Sigmoid colon (tissue), 7 donors: ENCODE measurements around the gene IRF2BP2. TPM values are rescaled to one million over a fixed set of nuclear protein-coding genes. Genes with fewer than 3 reads are reported as not detected.

Experiments
- DNase-seq: peaks from one replicate; pipeline ENCODE4 v3.0.0-alpha.2; 2019
- H3K27ac ChIP-seq, 4 donors: fragments of 200-600 bp; sonication (generic); one replicate each; pipeline ENCODE4 v1.5.1; 2016 to 2019; ENCODE audit warnings: mild to moderate bottlenecking in 1 of 4
- H3K27me3 ChIP-seq, 3 donors: fragments of 200-600 bp; sonication (generic); one replicate each; pipeline ENCODE4 v1.5.1; 2019; ENCODE audit warnings: mild to moderate bottlenecking in 1 of 3
- H3K36me3 ChIP-seq, 4 donors: fragments of 200-600 bp; sonication (generic); one replicate each; pipeline ENCODE4 v1.5.1; 2016 to 2019
- H3K4me1 ChIP-seq, 4 donors: fragments of 200-600 bp; sonication (generic); one replicate each; pipeline ENCODE4 v1.5.1; 2017 to 2019
- H3K4me3 ChIP-seq, 4 donors: fragments of 200-600 bp; sonication (generic); one replicate each; pipeline ENCODE4 v1.5.1; 2017 to 2019; ENCODE audit warnings: mild to moderate bottlenecking in 2 of 4, moderate library complexity in 1 of 4
- H3K9me3 ChIP-seq, 4 donors: fragments of 200-600 bp in 3 of 4; sonication (generic) in 3 of 4; one replicate each; pipeline versions ENCODE4 v1.5.1 to v1.6.1; 2013 to 2019
- EP300 ChIP-seq, 4 donors: sonication (generic); formaldehyde crosslinking; IDR thresholded peaks; one replicate each; pipeline ENCODE4 v1.6.1; 2017; ENCODE audit warnings: antibody characterized with exemption in 4 of 4
- POLR2A ChIP-seq, 2 donors: fragments of 450-650 bp; IDR thresholded peaks; one replicate each; pipeline ENCODE4 v1.6.1; 2016; ENCODE audit warnings: antibody characterized with exemption in 2 of 2, mild to moderate bottlenecking in 2 of 2, moderate library complexity in 2 of 2
- POLR2AphosphoS5 ChIP-seq, 4 donors: sonication (generic); formaldehyde crosslinking; IDR thresholded peaks; one replicate each; pipeline ENCODE4 v1.6.1; 2017; ENCODE audit warnings: antibody characterized with exemption in 4 of 4
- WGBS, 2 donors: extraction: QIAGEN DNeasy Blood & Tissue Kit; methylation state at CpG; one replicate each; pipeline ENCODE4 v1.1.7; 2013; 5-methylcytosine and 5-hydroxymethylcytosine counted together
- intact Hi-C: fragments of 100-400 bp; cut with DNase I; formaldehyde crosslinking; loops from one replicate; pipeline ENCODE4 v1.15.1; 2023
- polyA plus RNA-seq, 3 donors: library from polyadenylated mRNA; stranded (reverse); fragments of 200-250 nt; gene quantifications; one replicate each; pipeline ENCODE4 v1.2.3, GENCODE V29; 2013
- total RNA-seq, 4 donors: library from RNA; depleted of rRNA; stranded (reverse); fragments of >200 nt; gene quantifications; one replicate each; pipeline ENCODE4 v1.1.0, GENCODE V29; 2016
- TF ChIP-seq, protein P1 (sequence below), 4 experiments: fragments of 450-650 bp in 3 of 4; fragments of 200-600 bp in 1 of 4; IDR thresholded peaks; one replicate each; pipeline ENCODE4 v1.5.1; 2016 to 2019; ENCODE audit warnings: antibody characterized with exemption in 4 of 4, mild to moderate bottlenecking in 3 of 4, moderate library complexity in 2 of 4
- donor health status: healthy with polysubstance abuse.
- donor health status: Bipolar disorder and iron deficiency.
- donor health status: healthy.

Gene IRF2BP2
- total and polyA plus RNA-seq, 7 donors = 39.1 to 86.9 (median 59.6) TPM

DNA sequence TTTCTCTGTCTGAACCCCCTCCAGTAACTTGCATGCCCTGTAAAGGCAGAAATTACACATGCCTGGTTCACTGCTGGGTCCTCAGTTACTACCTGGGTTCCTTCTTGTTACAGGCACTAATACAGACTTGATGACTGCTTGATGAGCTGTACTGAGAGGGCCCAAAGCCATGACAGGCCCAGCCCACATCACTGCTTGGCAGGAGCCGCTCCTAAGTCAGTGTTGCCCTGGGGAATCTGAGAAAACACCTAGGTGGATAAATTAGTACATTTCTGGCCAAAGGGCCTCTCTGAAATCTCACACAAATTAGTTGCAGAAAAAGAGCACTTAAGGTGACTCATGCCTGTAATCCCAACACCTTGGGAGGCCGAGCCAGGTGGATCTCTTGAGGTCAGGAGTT, 37.8 kb upstream of the IRF2BP2 start:
- no peaks in the 10 kb centered on the region for H3K4me1 ChIP-seq
- no peaks in the 10 kb centered on the region for H3K36me3 ChIP-seq
- DNase-seq = no peak
- WGBS, 2 donors = 86 to 88% methylated on average over 2 of the region's 2 CpGs
- no peak overlapping the region for H3K27ac ChIP-seq
- H3K27me3 ChIP-seq = no peaks in the 10 kb centered on the region
- intact Hi-C loops = no loop called here
- TF ChIP-seq POLR2AphosphoS5 (IDR thresholded peaks at IDR 0.05) = no peak
- TF ChIP-seq, protein P1, sequence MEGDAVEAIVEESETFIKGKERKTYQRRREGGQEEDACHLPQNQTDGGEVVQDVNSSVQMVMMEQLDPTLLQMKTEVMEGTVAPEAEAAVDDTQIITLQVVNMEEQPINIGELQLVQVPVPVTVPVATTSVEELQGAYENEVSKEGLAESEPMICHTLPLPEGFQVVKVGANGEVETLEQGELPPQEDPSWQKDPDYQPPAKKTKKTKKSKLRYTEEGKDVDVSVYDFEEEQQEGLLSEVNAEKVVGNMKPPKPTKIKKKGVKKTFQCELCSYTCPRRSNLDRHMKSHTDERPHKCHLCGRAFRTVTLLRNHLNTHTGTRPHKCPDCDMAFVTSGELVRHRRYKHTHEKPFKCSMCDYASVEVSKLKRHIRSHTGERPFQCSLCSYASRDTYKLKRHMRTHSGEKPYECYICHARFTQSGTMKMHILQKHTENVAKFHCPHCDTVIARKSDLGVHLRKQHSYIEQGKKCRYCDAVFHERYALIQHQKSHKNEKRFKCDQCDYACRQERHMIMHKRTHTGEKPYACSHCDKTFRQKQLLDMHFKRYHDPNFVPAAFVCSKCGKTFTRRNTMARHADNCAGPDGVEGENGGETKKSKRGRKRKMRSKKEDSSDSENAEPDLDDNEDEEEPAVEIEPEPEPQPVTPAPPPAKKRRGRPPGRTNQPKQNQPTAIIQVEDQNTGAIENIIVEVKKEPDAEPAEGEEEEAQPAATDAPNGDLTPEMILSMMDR (IDR thresholded peaks at IDR 0.05) = no peak
- TF ChIP-seq EP300 (IDR thresholded peaks at IDR 0.05) = no peak
- no peak for TF ChIP-seq POLR2A (IDR thresholded peaks at IDR 0.05)
- H3K9me3 ChIP-seq = peaks cover 0 to 3% (median 0%) of the 10 kb centered on the region in 4 donors
- no peak overlapping the region for H3K4me3 ChIP-seq

DNA sequence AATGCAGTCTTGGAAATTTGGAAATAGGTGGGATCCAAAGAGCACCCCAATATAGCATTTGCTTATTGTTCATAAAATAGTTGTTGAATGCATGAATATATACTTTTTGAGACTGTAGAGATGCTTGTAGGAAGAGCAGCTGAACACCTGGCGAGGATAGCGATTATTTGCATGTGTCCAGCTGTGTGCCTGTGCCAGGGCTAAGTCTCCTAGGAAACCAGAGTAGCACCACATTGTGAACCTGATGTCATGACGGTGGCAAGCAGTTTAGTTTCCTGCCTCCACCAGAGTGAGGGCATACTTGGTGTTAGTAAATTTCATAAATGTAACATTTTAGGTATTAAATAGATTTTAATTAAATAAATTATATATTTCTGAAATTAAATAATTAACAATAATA, 37.3 kb upstream of the IRF2BP2 start:
- intact Hi-C loops = no loop called here

DNA sequence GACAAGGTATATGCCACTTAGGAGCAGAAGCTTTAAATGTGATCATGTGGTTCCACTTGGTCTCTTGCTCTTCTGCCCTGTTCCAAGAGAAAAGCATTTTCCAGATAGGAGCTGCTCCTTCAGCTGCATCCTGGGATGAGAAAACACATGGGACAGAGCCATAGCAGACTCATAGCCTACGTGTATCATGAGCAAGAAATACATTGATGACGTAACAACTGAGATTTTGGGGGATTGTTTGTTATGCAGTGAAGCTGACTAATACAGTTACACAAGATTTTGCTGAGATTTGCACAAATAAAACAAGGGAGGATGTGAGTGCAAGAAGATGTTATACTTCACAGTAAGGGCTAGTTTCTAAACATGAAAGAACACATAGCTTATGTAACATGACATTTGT, 36.0 kb upstream of the IRF2BP2 start:
- WGBS, 2 donors = 90 to 93% methylated on average over 2 of the region's 2 CpGs
- H3K36me3 ChIP-seq = no peaks in the 10 kb centered on the region
- TF ChIP-seq POLR2AphosphoS5 (IDR thresholded peaks at IDR 0.05) = no peak
- no peak for TF ChIP-seq EP300 (IDR thresholded peaks at IDR 0.05)
- TF ChIP-seq, protein P1 (IDR thresholded peaks at IDR 0.05) = no peak
- no peak for TF ChIP-seq POLR2A (IDR thresholded peaks at IDR 0.05)
- intact Hi-C loops = no loop called here
- no peaks in the 10 kb centered on the region for H3K4me1 ChIP-seq
- no peak overlapping the region for H3K27ac ChIP-seq
- H3K4me3 ChIP-seq = no peak overlapping the region
- H3K9me3 ChIP-seq = peaks cover 0 to 3% (median 0%) of the 10 kb centered on the region in 4 donors
- DNase-seq = no peak
- no peaks in the 10 kb centered on the region for H3K27me3 ChIP-seq

More for the DNA sequence above, 37.3 kb upstream of the IRF2BP2 start:
- Histone ChIP-seq H3K4me1 (no peaks in the 10 kb centered on the region), H3K4me3 (no peak overlapping the region), H3K27me3 (no peaks in the 10 kb centered on the region), H3K9me3 (peaks cover 0 to 3% (median 0%) of the 10 kb centered on the region in 4 donors), H3K36me3 (no peaks in the 10 kb centered on the region), H3K27ac (no peak overlapping the region)
- DNase-seq = no peak
- 72 to 89% methylated on average over 3 of the region's 3 CpGs for WGBS, 2 donors
- TF ChIP-seq, protein P1 (IDR thresholded peaks at IDR 0.05) = no peak
- TF ChIP-seq EP300 (IDR thresholded peaks at IDR 0.05) = no peak
- TF ChIP-seq POLR2A (IDR thresholded peaks at IDR 0.05) = no peak
- TF ChIP-seq POLR2AphosphoS5 (IDR thresholded peaks at IDR 0.05) = no peak

DNA sequence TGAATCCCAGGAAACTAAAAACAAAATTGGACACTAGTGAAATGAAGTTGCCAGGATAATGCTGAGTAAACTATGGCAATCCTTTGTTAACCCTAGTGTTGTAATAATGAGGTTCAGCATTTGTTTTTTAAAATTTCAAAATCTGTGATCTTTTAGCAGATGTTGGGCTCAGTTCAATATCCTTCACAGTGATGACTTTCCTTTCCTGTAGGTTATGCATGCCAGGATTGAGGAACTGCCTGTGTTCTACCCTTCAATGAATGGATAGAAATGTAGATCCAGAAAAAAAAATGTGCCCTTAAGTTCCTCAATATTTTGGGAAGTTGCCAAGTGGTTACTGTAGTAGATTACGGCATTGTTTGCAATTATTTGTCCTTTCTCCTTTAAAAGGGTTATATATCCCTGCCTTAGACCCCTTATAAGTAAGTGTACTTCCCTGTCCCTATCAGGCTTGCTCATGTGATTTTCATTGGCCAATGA, 35.5 kb upstream of the IRF2BP2 start:
- Histone ChIP-seq H3K4me3 (no peak overlapping the region), H3K4me1 (no peaks in the 10 kb centered on the region), H3K27ac (no peak overlapping the region), H3K36me3 (no peaks in the 10 kb centered on the region), H3K27me3 (no peaks in the 10 kb centered on the region), H3K9me3 (peaks cover 0 to 3% (median 0%) of the 10 kb centered on the region in 4 donors)
- WGBS, 2 donors = 10 to 54% methylated on average over 1 of the region's 1 CpG
- DNase-seq = no peak
- TF ChIP-seq POLR2AphosphoS5 (IDR thresholded peaks at IDR 0.05) (no peak), POLR2A (IDR thresholded peaks at IDR 0.05) (no peak), EP300 (IDR thresholded peaks at IDR 0.05) (no peak)
- TF ChIP-seq, protein P1 (IDR thresholded peaks at IDR 0.05) = no peak
- intact Hi-C loops = no loop called here

DNA sequence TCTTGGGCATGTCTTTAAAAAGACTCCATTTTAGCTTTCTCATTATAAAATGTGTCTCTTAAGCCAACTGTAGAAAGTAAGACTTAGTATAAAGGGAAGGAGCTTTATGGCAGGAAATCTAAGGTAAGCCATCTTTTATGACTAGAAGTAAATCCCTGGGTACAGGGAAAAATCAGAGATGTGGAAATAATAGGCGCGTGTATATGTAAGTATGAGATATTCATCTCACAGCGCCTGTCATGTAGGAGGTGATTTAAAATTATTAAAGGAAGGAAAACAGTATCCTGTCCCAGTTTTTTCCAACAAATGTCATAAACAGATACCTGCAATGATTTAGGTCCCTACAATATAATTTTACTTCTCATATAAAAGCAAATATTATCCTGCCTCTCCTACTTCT, 35.0 kb upstream of the IRF2BP2 start:
- intact Hi-C loops = no loop called here
- no peak for DNase-seq
- WGBS, 2 donors = 14 to 51% methylated on average over 3 of the region's 3 CpGs
- Histone ChIP-seq H3K4me3 (no peak overlapping the region), H3K27me3 (no peaks in the 10 kb centered on the region), H3K36me3 (no peaks in the 10 kb centered on the region), H3K9me3 (peaks cover 0 to 3% (median 0%) of the 10 kb centered on the region in 4 donors), H3K27ac (no peak overlapping the region), H3K4me1 (no peaks in the 10 kb centered on the region)
- TF ChIP-seq POLR2AphosphoS5 (IDR thresholded peaks at IDR 0.05) (no peak), EP300 (IDR thresholded peaks at IDR 0.05) (no peak), POLR2A (IDR thresholded peaks at IDR 0.05) (no peak)
